ENCODE data around the gene TCFL5.

DNA sequence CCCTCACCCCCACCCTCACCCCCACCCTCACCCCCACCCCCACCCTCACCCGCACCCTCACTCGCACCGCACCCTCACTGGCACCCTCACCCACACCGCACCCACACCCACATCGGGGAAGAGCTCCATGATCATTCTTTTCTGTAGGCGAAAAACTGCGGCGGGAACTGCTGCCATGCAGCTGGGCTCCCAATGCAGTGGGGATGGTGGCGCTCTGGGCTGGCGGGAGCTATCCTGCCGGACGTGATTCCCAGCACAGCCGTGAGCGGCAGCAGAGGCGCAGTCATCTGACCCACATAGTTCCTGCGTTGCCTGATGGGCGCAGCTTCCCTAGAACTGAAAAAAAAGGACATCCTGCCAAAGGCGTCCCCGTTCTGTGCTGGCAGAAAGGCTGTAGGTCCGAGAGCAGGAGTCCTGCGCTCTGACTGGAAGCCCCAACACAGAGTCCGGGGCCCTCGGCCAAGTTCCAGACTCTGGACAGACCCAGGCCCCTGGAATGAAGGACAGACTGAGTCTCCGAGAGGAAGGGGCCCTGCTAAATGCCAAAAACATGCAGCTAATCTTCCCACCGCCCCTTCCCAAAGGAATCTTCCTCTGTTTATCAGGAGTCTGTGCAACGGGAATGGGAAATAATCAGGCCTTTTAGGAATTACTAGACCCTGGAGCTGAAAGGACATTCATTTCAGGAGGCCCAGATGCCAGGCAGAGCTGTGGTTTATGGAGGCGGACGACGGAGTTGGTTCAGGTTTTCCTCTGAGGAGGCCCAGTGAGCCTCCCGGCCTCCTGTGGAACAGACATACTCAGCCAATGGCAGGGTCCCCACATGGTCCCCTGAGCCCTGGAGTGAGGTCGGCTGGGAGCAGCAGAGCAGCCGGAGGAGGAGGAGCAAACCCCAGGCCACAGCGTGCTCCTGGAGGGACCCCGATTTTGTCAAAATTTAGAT is 14.1 kb upstream of the TCFL5 start:
- no peak for TF ChIP-seq POLR2A (IDR thresholded peaks at IDR 0.05)
- TF ChIP-seq, protein P1, sequence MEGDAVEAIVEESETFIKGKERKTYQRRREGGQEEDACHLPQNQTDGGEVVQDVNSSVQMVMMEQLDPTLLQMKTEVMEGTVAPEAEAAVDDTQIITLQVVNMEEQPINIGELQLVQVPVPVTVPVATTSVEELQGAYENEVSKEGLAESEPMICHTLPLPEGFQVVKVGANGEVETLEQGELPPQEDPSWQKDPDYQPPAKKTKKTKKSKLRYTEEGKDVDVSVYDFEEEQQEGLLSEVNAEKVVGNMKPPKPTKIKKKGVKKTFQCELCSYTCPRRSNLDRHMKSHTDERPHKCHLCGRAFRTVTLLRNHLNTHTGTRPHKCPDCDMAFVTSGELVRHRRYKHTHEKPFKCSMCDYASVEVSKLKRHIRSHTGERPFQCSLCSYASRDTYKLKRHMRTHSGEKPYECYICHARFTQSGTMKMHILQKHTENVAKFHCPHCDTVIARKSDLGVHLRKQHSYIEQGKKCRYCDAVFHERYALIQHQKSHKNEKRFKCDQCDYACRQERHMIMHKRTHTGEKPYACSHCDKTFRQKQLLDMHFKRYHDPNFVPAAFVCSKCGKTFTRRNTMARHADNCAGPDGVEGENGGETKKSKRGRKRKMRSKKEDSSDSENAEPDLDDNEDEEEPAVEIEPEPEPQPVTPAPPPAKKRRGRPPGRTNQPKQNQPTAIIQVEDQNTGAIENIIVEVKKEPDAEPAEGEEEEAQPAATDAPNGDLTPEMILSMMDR (IDR thresholded peaks at IDR 0.05): peak; percentile 21 to 58 (median 54)
